GM21619 (cell line): ENCODE data around the gene TMEM179.
A peak's percentile ranks its signal among the peaks of the same experiment; 100 is the strongest.
"Not testable (repeated sequence)": the region's sequence is repeated elsewhere in the genome, so short reads cannot be mapped to it uniquely, and the experiment has no call there.

Experiments
- ATAC-seq: cut with Tn5 transposase; IDR thresholded peaks from one replicate; pipeline ENCODE4 v1.9.1; 2021; ENCODE audit not compliant: unreplicated experiment

TMEM179 gene

GRCh38 chr14:104604458-104605449 is at the start of gene TMEM179:
Gene TMEM179 (minus strand): TSS chr14:104604772. CDS start chr14:104604741, 31 bp downstream.
- no peak for ATAC-seq

GRCh38 chr14:104654119-104654518 is 49.5 kb upstream of the TMEM179 start:
- ATAC-seq: no peak

- ATAC-seq: not testable (repeated sequence)
These were observed 48.8 kb upstream of the TMEM179 start for GRCh38 chr14:104653130-104653920.

- ATAC-seq: no peak
These were observed 47.8 kb upstream of the TMEM179 start for GRCh38 chr14:104652386-104652785.

- no peak for ATAC-seq
These were observed 47.3 kb upstream of the TMEM179 start for GRCh38 chr14:104651876-104652260.

DNA sequence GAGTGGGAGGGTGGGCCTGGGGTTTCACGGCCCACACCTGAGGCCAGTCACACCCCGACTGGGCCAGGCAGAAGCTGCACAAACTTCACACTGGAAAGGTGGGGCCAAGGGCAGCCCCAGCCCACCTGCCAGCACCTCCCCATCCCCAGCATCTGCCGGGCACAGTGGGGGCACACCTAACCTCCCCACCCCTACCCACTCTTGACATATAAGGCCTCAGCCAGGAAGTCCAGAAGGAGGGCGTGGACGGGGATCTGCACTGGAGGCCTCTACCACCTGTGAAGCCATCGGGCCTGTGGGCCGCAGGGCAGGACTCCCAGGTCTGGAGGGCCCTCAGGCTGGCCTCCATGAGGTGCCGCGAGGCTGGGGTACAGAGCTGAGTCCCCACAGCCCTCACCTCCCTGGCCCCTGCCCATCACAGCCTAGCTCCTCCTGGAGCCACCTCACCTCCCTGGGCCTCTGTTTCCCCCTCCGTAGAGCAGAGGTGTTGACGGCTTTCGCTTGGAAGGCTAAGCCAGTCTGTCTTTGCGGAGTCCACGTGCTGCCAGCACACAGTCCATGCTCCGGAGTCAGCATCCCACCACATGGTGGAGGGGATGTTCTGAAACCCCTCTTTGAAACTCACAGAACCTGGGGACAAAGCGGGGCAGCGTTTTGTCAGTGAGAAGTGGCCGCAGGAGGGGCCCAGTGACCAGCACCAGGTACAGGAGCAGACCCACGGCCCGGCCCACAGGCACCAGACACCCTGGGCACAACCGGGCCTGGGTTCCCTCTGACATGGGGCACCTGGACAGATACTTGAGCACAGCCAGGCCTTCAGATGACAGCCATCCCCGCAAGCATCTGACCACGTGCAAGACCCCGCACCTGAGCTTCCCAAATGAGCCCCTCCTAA is 46.7 kb upstream of the TMEM179 start:
- no peak for ATAC-seq

- peak; percentile 66 for ATAC-seq
These were observed 45.7 kb upstream of the TMEM179 start for GRCh38 chr14:104650057-104650980.

DNA sequence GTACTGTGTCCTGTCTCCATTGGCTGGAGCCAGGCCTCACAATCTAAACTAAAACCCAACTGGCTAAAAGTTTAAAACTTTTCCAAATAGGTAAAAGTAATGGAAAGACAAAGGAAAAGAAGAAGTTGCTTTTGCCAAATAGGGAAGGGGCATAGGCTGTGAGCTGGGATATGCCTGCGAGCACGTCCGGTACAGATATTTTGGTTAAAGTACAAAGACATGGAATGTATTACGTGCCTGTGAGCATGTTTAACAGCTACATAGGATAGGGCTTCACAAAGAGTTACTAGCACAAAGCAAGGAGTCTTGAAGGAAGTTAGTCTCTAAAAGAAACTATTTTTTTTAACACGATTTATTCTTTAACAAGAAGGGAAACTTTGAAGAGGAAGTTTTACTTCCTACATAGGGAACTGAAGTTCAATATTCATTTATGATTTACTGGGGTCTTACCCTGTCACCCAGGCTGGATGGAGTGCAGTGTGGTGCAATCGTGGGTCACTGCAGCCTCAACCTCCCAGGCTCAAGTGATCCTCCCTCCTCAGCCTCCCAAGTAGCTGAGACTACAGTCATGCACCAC is 43.0 kb upstream of the TMEM179 start:
- ATAC-seq: no peak

DNA sequence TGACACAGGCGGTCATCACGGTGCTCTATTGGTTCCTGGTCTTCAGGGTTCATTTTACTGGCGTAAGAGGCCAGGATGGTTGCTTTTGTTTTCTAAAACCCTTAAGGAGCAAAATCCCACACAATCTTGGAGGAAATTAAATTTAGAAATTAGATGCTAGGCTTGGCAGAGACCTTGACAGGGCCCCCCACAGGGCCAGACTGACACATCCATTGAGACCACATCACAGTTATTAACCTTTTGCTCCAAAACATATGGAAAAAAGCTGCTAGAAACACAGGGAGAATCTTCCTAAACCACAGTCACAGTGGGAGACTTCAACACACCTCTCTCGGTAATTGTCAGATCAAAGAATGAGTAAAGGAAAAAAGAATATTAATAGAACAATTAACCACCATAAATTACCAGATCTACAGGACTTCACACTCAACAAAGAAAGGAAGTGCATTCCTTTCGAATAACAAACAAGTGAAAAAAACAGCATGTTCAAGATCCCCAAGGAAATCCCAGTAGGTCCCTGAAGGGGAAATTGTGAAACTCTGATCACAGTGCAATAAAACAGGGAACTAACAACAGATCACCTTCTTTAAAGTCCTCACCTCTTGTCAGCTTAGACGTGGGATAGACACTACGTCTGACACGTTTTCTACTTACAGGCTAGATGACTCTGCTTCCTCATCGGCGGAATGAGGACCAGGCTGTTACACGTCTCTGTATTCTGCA is 40.2 kb upstream of the TMEM179 start:
- no peak for ATAC-seq

- ATAC-seq: no peak
These were observed 39.6 kb upstream of the TMEM179 start for GRCh38 chr14:104644091-104644635.

DNA sequence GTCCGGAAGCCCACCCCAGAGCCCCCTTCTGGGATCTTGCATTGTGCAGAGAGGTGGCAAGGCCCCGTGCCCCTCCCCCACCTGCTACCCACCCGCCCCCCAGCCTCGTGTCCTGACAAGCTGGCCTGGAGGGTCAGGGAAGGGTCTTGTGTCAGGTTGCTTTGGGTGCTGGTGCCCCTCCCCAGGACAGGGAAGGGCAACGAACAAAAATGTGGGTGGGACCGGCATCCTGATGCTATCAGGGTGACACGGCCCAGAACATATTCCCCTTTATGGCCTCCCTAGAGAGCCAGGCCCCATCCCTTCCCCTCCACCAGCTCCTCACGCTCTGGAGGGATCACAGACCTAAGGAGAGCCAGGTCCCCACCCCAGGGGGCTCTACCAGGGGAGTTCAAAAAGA is 38.7 kb upstream of the TMEM179 start:
- no peak for ATAC-seq

DNA sequence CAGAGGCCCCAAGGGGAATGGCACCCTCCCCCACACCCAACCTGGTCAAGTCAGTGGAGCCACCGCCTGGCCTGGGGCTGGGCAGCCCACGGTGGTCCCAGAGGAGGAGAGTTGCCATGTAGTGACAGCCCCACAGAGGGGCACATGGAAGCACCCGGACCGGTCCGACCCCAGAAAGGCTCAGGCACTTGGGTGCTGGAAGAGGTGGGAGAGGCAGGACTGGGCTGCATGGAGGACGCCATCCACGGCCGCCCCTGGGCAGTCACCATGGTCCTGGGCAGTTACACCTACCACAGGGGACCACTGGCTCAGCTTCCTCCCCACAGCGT is 37.9 kb upstream of the TMEM179 start:
- no peak for ATAC-seq

DNA sequence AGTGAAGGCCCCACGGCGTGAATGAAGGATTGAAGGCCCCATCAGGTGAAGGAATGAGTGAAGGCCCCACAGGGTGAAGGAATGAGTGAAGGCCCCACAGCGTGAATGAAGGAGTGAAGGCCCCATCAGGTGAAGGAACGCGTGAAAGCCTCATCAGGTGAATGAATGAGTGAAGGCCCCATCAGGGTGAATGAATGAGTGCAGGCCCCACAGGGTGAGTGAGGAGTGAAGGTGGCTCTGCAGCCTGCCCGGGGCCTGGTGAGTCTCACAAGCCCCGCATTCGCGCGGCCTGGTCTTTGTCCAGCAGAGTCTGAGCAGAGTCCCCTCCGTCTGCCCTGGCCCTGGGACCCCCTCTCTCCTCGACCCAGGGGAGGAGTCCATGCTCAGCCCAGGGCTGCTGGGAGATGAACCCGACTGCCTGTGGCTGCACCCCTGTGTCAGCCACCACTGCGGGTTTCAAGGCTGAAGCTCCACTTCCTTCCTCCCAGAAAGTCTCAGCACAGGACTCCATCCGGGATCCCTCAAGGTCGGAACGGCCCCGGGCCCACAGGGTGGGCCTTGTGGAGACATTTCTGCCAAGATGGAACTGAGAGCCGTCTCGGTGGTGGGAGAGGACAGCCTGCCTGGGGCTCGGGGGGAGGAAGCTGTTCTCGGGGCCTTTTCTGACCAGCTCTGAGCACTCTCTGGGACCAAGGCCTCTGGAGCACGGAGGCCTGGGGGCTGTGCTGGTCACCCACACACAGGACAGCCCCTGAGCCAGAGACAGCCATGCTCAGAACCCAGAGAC is 37.4 kb upstream of the TMEM179 start:
- ATAC-seq: no peak

GRCh38 chr14:104640681-104641080 is 36.1 kb upstream of the TMEM179 start:
- ATAC-seq: no peak

- ATAC-seq: no peak
These were observed 35.4 kb upstream of the TMEM179 start for GRCh38 chr14:104639885-104640548.

- no peak for ATAC-seq
These were observed 34.9 kb upstream of the TMEM179 start for GRCh38 chr14:104639471-104639870.

DNA sequence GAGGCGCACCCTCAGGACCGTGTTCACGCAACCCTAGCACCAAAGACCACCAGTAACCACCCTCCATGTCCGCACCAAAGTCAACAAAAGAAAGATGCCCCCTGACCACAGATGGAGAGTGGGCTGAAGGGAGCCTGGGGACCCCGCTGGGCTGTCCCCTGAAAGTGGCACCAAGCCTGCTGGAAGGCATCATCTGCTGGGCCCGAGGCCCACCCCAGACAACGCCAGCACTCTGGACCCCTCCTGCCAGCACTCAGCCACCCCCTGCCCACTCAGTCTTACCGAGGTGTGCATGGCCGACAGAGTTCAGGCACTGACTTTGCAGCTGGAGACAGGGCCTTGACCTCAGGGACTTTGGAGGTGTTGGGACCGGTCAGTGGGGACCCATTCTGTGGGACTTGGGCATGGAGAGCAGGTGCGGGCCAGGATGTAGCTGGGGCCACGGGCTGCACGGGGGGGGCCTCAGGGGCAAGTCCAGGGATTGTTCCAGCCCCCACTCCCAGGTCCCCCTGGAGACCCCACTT is 34.4 kb upstream of the TMEM179 start:
- ATAC-seq: no peak
